AG09319 (cell line): ENCODE measurements around the gene ELP4.

Source experiments
- DNase-seq: peaks from one replicate; pipeline ENCODE4 v3.0.0-alpha.2; 2010; ENCODE audit warnings: low read depth; ENCODE audit errors: extremely low read depth
- CTCF ChIP-seq: IDR thresholded peaks from 2 replicates; pipeline ENCODE4 v1.5.1; 2011; ENCODE audit warnings: low read depth, mild to moderate bottlenecking, inconsistent platforms, low read length, moderate library complexity

ELP4 gene

GRCh38 chr11:31804312-31805036, 294.9 kb downstream of the ELP4 start:
- no peak for DNase-seq
- no peak for TF ChIP-seq CTCF

- no peak for DNase-seq
- no peak for TF ChIP-seq CTCF
These were observed 295.6 kb downstream of the ELP4 start for GRCh38 chr11:31805037-31805628.

GRCh38 chr11:31805629-31806185, 296.1 kb downstream of the ELP4 start:
- TF ChIP-seq CTCF: no peak
- no peak for DNase-seq

GRCh38 chr11:31806186-31806927, 296.8 kb downstream of the ELP4 start:
- no peak for DNase-seq
- TF ChIP-seq CTCF: no peak

- TF ChIP-seq CTCF: no peak
- no peak for DNase-seq
These were observed 297.6 kb downstream of the ELP4 start for GRCh38 chr11:31806928-31807798.

- DNase-seq: no peak
- TF ChIP-seq CTCF: no peak
These were observed 298.5 kb downstream of the ELP4 start for GRCh38 chr11:31807799-31808667.
